ENCODE measurements around the gene PALS2. TPM values are rescaled to one million over a fixed set of nuclear protein-coding genes. Genes with fewer than 3 reads are reported as not detected.

PALS2 gene, protein sequence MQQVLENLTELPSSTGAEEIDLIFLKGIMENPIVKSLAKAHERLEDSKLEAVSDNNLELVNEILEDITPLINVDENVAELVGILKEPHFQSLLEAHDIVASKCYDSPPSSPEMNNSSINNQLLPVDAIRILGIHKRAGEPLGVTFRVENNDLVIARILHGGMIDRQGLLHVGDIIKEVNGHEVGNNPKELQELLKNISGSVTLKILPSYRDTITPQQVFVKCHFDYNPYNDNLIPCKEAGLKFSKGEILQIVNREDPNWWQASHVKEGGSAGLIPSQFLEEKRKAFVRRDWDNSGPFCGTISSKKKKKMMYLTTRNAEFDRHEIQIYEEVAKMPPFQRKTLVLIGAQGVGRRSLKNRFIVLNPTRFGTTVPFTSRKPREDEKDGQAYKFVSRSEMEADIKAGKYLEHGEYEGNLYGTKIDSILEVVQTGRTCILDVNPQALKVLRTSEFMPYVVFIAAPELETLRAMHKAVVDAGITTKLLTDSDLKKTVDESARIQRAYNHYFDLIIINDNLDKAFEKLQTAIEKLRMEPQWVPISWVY
- total RNA-seq, result 15.8 TPM
- 10 to 100 TPM in 3 of 4 donors, 1 to 10 TPM in 1; 6.5 to 14.8 (median 13.9) TPM for polyA plus RNA-seq

DNA sequence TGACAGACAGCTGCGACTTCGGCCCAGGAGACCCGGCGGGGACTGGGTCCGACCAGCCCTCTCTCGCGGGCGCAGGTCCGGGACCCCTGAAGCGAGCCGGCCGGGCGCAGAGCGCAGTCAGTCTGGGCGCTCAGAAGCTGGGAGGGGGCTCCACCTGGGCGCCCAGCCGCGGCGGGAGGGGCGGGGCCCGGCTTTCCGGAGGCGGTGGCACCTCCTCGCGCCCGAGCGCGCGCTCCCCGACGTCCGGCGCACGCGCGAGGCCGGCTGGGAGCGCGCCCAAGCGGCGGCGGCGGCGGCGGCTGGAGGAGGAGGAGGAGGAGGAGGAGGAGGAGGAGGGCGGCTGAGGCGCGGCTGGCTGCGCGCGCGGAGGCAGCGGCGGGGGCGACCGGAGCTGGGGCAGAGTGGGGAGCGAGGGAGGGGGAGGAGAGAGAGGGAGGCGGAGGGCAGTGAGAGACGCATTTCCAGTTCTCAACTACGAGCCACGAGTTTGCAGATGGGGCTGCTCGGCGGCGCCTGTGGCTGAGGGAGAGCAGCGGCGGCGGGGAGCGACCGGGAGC, at the start of gene PALS2:
Gene PALS2, plus strand, starts transcription at position 456 of the 557 bp plus-strand sequence. CDS start 50,216 bp downstream, outside the sequence.
- ATAC-seq (ENCODE audit: low read depth in 2 of 2) (peak; percentile 68 to 75), DNase-seq (peak; percentile 74 to 85 (median 84))
- Mint-ChIP-seq H3K36me3 (no peaks in the 10 kb centered on the region), H3K27ac (peak within 1 kb of the TSS; percentile 85 to 94 (median 88)), H3K4me1 (peaks cover 8 to 33% (median 25%) of the 10 kb centered on the region in 4 donors), H3K9me3 (peaks cover 0 to 2% (median 0%) of the 10 kb centered on the region in 7 donors), H3K4me3 (peak within 1 kb of the TSS; percentile 91 to 98 (median 95)), H3K27me3 (peaks cover 35% of the 10 kb centered on the region)
- Histone ChIP-seq H3K27ac (ENCODE audit: insufficient read depth, low read length, poor library complexity, severe bottlenecking) (peak within 1 kb of the TSS; percentile 53), H3K36me3 (ENCODE audit: control insufficient read depth, insufficient read depth, low read length) (no peaks in the 10 kb centered on the region), H3K27me3 (ENCODE audit: control insufficient read depth, insufficient read depth, low read length) (peaks cover 13% of the 10 kb centered on the region), H3K9me3 (ENCODE audit: control insufficient read depth in 2 of 2, low read length in 2 of 2) (no peaks in the 10 kb centered on the region), H3K4me1 (ENCODE audit: control insufficient read depth, insufficient read depth, low read length, poor library complexity, severe bottlenecking) (peaks cover 25% of the 10 kb centered on the region), H3K4me3 (ENCODE audit: low read depth, low read length) (peak within 1 kb of the TSS; percentile 82)

DNA sequence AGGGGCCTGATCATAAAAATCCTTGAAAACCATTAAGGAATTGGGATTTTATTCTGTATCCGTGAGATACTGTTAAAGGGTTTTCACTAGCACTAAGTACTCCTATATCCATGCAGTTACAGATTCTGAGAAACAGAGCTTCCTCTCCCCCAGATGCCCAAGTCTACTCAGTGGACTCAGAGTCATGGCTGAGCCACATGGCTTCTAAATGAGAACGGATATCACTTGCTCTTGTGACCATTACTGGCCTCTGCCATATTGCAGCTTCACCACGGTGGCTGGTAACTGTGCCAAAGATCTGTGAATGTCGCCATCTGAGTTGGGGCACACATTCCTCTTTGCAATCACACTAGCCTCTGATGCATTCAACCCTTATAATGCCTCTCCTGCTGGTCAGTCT, 42.0 kb upstream of the PALS2 start:
- peaks cover 19% of the 10 kb centered on the region for H3K27me3 Mint-ChIP-seq
- Histone ChIP-seq H3K9me3 (ENCODE audit: control insufficient read depth in 2 of 2, low read length in 2 of 2) (no peaks in the 10 kb centered on the region), H3K27me3 (ENCODE audit: control insufficient read depth, insufficient read depth, low read length) (peaks cover 6% of the 10 kb centered on the region), H3K36me3 (ENCODE audit: control insufficient read depth, insufficient read depth, low read length) (no peaks in the 10 kb centered on the region), H3K4me1 (ENCODE audit: control insufficient read depth, insufficient read depth, low read length, poor library complexity, severe bottlenecking) (no peaks in the 10 kb centered on the region), H3K4me3 (ENCODE audit: low read depth, low read length) (no peak overlapping the region), H3K27ac (ENCODE audit: insufficient read depth, low read length, poor library complexity, severe bottlenecking) (no peak overlapping the region)
- no peak overlapping the region for H3K27ac Mint-ChIP-seq
- no peaks in the 10 kb centered on the region for H3K36me3 Mint-ChIP-seq
- no peak for ATAC-seq (ENCODE audit: low read depth in 2 of 2)
- no peaks in the 10 kb centered on the region for H3K9me3 Mint-ChIP-seq
- no peaks in the 10 kb centered on the region for H3K4me1 Mint-ChIP-seq
- H3K4me3 Mint-ChIP-seq, result no peak overlapping the region
- DNase-seq, result no peak

DNA sequence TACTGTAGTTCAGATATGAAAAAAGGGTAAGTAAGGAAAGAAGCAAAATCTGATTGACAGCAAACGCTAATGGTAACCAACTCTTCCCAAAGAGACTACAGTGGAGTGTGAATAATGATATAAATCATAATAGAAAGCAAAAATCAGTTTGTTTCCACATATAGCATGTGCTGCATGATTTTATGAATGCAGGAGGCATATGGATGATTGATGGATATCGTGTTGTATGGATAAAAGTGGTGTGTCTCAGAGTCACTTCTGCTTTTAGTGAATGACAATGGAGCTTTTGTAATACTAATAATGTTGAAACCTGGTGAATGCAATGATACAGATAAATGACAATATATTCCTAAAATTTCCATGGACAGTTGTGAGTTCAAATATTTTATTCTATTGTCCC, 36.6 kb upstream of the PALS2 start:
- Mint-ChIP-seq H3K4me3 (no peak overlapping the region), H3K27me3 (peaks cover 11% of the 10 kb centered on the region), H3K27ac (no peak overlapping the region), H3K36me3 (no peaks in the 10 kb centered on the region), H3K9me3 (peaks cover 0 to 5% (median 0%) of the 10 kb centered on the region in 7 donors), H3K4me1 (no peaks in the 10 kb centered on the region)
- Histone ChIP-seq H3K4me1 (ENCODE audit: control insufficient read depth, insufficient read depth, low read length, poor library complexity, severe bottlenecking) (no peaks in the 10 kb centered on the region), H3K27ac (ENCODE audit: insufficient read depth, low read length, poor library complexity, severe bottlenecking) (no peak overlapping the region), H3K9me3 (ENCODE audit: control insufficient read depth in 2 of 2, low read length in 2 of 2) (no peaks in the 10 kb centered on the region), H3K27me3 (ENCODE audit: control insufficient read depth, insufficient read depth, low read length) (peaks cover 11% of the 10 kb centered on the region), H3K4me3 (ENCODE audit: low read depth, low read length) (no peak overlapping the region), H3K36me3 (ENCODE audit: control insufficient read depth, insufficient read depth, low read length) (no peaks in the 10 kb centered on the region)
- ATAC-seq (ENCODE audit: low read depth in 2 of 2) (no peak), DNase-seq (no peak)

DNA sequence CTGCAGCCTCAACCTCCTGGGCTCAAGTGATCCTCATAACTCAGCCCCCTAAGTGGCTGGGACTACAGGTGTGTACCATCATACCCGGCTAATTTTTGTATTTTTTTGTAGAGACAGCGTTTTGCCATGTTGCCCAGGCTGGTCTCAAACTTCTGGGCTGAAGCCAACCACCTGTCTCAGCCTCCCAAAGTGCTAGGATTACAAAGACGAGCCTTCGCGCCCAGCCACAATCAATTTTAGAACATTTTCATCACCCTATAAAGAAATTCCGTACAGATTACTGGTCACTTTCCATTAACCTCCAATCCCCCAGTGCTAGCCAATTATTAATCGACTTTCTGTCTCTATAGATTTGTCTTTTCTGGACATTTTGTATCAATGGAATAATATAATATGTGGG, 32.3 kb upstream of the PALS2 start:
- peaks cover 0 to 5% (median 0%) of the 10 kb centered on the region in 7 donors for H3K9me3 Mint-ChIP-seq
- peaks cover 16% of the 10 kb centered on the region for H3K27me3 Mint-ChIP-seq
- H3K27me3 ChIP-seq (ENCODE audit: control insufficient read depth, insufficient read depth, low read length), result peaks cover 8% of the 10 kb centered on the region
- ATAC-seq (ENCODE audit: low read depth in 2 of 2) (no peak), DNase-seq (no peak)
- H3K27ac Mint-ChIP-seq, result no peak overlapping the region
- H3K36me3 Mint-ChIP-seq, result no peaks in the 10 kb centered on the region
- H3K36me3 ChIP-seq (ENCODE audit: control insufficient read depth, insufficient read depth, low read length), result no peaks in the 10 kb centered on the region
- no peaks in the 10 kb centered on the region for H3K4me1 Mint-ChIP-seq
- H3K4me1 ChIP-seq (ENCODE audit: control insufficient read depth, insufficient read depth, low read length, poor library complexity, severe bottlenecking), result no peaks in the 10 kb centered on the region
- no peak overlapping the region for H3K4me3 Mint-ChIP-seq
- no peak overlapping the region for H3K4me3 ChIP-seq (ENCODE audit: low read depth, low read length)
- H3K27ac ChIP-seq (ENCODE audit: insufficient read depth, low read length, poor library complexity, severe bottlenecking), result no peak overlapping the region
- no peaks in the 10 kb centered on the region for H3K9me3 ChIP-seq (ENCODE audit: control insufficient read depth in 2 of 2, low read length in 2 of 2)

DNA sequence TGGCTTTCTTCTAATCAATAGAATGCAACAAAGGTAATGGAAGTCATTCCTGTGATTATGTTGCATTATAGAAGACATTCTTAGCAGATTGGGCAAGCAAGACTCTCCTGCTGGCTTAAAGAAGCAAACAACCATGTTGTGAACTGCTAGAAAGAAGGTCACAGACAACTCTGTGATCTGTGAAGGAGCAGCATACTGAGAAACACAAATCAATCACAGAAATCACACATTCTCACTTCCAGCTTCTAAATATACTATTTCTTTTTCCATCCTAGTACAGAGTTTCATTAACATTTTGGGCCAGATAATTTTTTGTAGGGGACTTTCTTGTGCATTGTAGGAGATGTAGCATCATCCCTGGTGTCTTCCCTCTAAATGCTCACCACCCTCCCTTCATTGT, 28.0 kb upstream of the PALS2 start:
- Histone ChIP-seq H3K4me1 (ENCODE audit: control insufficient read depth, insufficient read depth, low read length, poor library complexity, severe bottlenecking) (no peaks in the 10 kb centered on the region), H3K27ac (ENCODE audit: insufficient read depth, low read length, poor library complexity, severe bottlenecking) (no peak overlapping the region), H3K4me3 (ENCODE audit: low read depth, low read length) (no peak overlapping the region), H3K27me3 (ENCODE audit: control insufficient read depth, insufficient read depth, low read length) (peaks cover 5% of the 10 kb centered on the region), H3K36me3 (ENCODE audit: control insufficient read depth, insufficient read depth, low read length) (no peaks in the 10 kb centered on the region), H3K9me3 (ENCODE audit: control insufficient read depth in 2 of 2, low read length in 2 of 2) (no peaks in the 10 kb centered on the region)
- no peaks in the 10 kb centered on the region for H3K36me3 Mint-ChIP-seq
- no peak for ATAC-seq (ENCODE audit: low read depth in 2 of 2)
- no peaks in the 10 kb centered on the region for H3K9me3 Mint-ChIP-seq
- DNase-seq, result no peak
- peaks cover 22% of the 10 kb centered on the region for H3K27me3 Mint-ChIP-seq
- no peaks in the 10 kb centered on the region for H3K4me1 Mint-ChIP-seq
- H3K4me3 Mint-ChIP-seq, result no peak overlapping the region
- no peak overlapping the region for H3K27ac Mint-ChIP-seq

DNA sequence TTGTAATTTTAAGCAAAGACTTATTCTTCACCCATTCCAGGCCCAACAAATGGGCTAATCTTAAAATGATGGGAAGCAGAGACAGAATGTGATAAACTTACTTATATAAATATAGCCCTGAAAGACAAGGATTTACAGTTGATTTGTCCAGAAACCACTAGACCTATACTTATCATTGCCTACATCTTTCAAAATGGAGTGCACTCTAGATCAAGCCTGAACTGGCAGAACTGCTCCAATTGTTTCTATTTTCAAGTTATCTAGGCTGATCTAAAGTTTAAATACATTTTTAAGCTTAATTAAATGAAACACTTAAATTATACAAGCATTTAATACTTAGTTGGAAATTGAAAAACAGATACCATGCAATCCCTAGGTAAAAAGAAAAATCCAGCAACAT, 24.9 kb upstream of the PALS2 start:
- DNase-seq (no peak), ATAC-seq (ENCODE audit: low read depth in 2 of 2) (no peak)
- Mint-ChIP-seq H3K9me3 (no peaks in the 10 kb centered on the region), H3K27me3 (peaks cover 21% of the 10 kb centered on the region), H3K36me3 (no peaks in the 10 kb centered on the region), H3K4me1 (no peaks in the 10 kb centered on the region), H3K27ac (no peak overlapping the region), H3K4me3 (no peak overlapping the region)
- Histone ChIP-seq H3K4me3 (ENCODE audit: low read depth, low read length) (no peak overlapping the region), H3K27ac (ENCODE audit: insufficient read depth, low read length, poor library complexity, severe bottlenecking) (no peak overlapping the region), H3K9me3 (ENCODE audit: control insufficient read depth in 2 of 2, low read length in 2 of 2) (no peaks in the 10 kb centered on the region), H3K36me3 (ENCODE audit: control insufficient read depth, insufficient read depth, low read length) (no peaks in the 10 kb centered on the region), H3K27me3 (ENCODE audit: control insufficient read depth, insufficient read depth, low read length) (peaks cover 7% of the 10 kb centered on the region), H3K4me1 (ENCODE audit: control insufficient read depth, insufficient read depth, low read length, poor library complexity, severe bottlenecking) (no peaks in the 10 kb centered on the region)

DNA sequence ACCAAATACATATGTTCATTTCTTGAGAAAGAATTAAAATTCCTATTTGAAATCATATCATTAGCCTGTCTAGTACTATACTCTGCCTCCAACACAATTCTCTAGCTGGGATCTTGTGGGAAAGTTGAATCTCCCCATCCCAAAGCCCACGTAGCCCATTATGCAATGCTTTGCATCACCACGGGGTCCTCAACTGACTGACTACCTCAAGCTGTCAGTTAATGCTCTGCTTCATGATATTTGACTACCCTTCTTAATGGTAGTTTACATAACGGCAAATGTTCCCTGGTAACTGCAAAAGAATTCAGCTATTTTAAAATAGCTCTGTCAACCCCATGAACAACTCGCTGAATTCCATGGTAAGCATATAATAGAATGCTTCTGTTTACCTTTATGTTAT, 23.3 kb upstream of the PALS2 start:
- Mint-ChIP-seq H3K27me3 (peaks cover 21% of the 10 kb centered on the region), H3K27ac (peak overlapping the region in 1 of 3 donors; percentile 69), H3K9me3 (no peaks in the 10 kb centered on the region), H3K4me1 (no peaks in the 10 kb centered on the region), H3K4me3 (no peak overlapping the region), H3K36me3 (no peaks in the 10 kb centered on the region)
- Histone ChIP-seq H3K9me3 (ENCODE audit: control insufficient read depth in 2 of 2, low read length in 2 of 2) (no peaks in the 10 kb centered on the region), H3K27ac (ENCODE audit: insufficient read depth, low read length, poor library complexity, severe bottlenecking) (no peak overlapping the region), H3K27me3 (ENCODE audit: control insufficient read depth, insufficient read depth, low read length) (peaks cover 7% of the 10 kb centered on the region), H3K4me3 (ENCODE audit: low read depth, low read length) (no peak overlapping the region), H3K4me1 (ENCODE audit: control insufficient read depth, insufficient read depth, low read length, poor library complexity, severe bottlenecking) (no peaks in the 10 kb centered on the region), H3K36me3 (ENCODE audit: control insufficient read depth, insufficient read depth, low read length) (no peaks in the 10 kb centered on the region)
- no peak for ATAC-seq (ENCODE audit: low read depth in 2 of 2)
- DNase-seq, result no peak
